SK-N-SH (cell line): ENCODE measurements around the gene CASP6. TPM values are rescaled to one million over a fixed set of nuclear protein-coding genes. Genes with fewer than 3 reads are reported as not detected.

Experiments
- CTCF ChIA-PET: fragments of 300-600, 350-600 bp; formaldehyde crosslinking; extraction: SDS; loops from one replicate; lab custom pipeline; 2021; lab: Yijun Ruan, JAX
- POLR2A ChIA-PET: fragments of 350-600 bp; sonication (Branson Sonifier 250); formaldehyde crosslinking; extraction: SDS; loops from one replicate; lab custom pipeline; 2020; ENCODE audit warnings: antibody characterized with exemption, inconsistent platforms; lab: Yijun Ruan, JAX
- DNase-seq: peaks from one replicate; pipeline ENCODE4 v3.0.0; 2012
- H2AFZ ChIP-seq: fragments of 200-600 bp; sonication (generic); 2 replicates; pipeline ENCODE4 v1.8.1; 2016; ENCODE audit warnings: antibody characterized with exemption, mild to moderate bottlenecking, low read depth
- H3F3A ChIP-seq: fragments of 200-600 bp; sonication (generic); replicated peaks from 2 replicates; pipeline ENCODE3; 2016; ENCODE audit warnings: antibody characterized with exemption, mild to moderate bottlenecking; ENCODE audit not compliant: insufficient read depth
- H3K27ac ChIP-seq, 2 experiments: fragments of 200-500 bp in 1 of 2; fragments of 200-600 bp in 1 of 2; sonication (Bioruptor generic) in 1 of 2; sonication (generic), shearing (Covaris generic) in 1 of 2; 2 replicates each; pipeline versions ENCODE4 v1.5.1 to v1.6.1; 2014 to 2016; ENCODE audit warnings: low read depth in 2 of 2, inconsistent platforms in 1 of 2, low read length in 1 of 2, mild to moderate bottlenecking in 1 of 2, mixed read lengths in 1 of 2
- H3K27me3 ChIP-seq: fragments of 200-600 bp; sonication (generic), shearing (Covaris generic); 2 replicates; pipeline ENCODE4 v1.6.1; 2016; ENCODE audit warnings: mixed run types; ENCODE audit not compliant: insufficient read depth
- H3K36me3 ChIP-seq, 2 experiments: fragments of 200-500 bp in 1 of 2; fragments of 200-600 bp in 1 of 2; sonication (Bioruptor generic) in 1 of 2; sonication (generic) in 1 of 2; replicated peaks in 1 of 2; 2 replicates each; pipeline versions ENCODE3 to v1.5.1; 2014 to 2016; ENCODE audit warnings: low read length in 1 of 2, mild to moderate bottlenecking in 1 of 2; ENCODE audit not compliant: insufficient read depth in 2 of 2, control insufficient read depth in 1 of 2
- H3K4me1 ChIP-seq, 2 experiments: fragments of 200-500 bp in 1 of 2; fragments of 200-600 bp in 1 of 2; sonication (Bioruptor generic) in 1 of 2; sonication (generic), shearing (Covaris generic) in 1 of 2; 2 replicates each; pipeline versions ENCODE4 v1.5.1 to v1.6.1; 2014 to 2016; ENCODE audit warnings: low read depth in 1 of 2, low read length in 1 of 2, mixed run types in 1 of 2; ENCODE audit not compliant: insufficient read depth in 2 of 2, control insufficient read depth in 1 of 2
- H3K4me2 ChIP-seq: fragments of 200-600 bp; sonication (generic), shearing (Covaris generic); 2 replicates; pipeline ENCODE4 v1.6.1; 2017; ENCODE audit warnings: mixed run types
- H3K4me3 ChIP-seq, 2 experiments: fragments of 200-500 bp in 1 of 2; fragments of 200-600 bp in 1 of 2; sonication (Bioruptor generic) in 1 of 2; sonication (generic), shearing (Covaris generic) in 1 of 2; 2 replicates each; pipeline versions ENCODE4 v1.5.1 to v1.8.1; 2014 to 2016; ENCODE audit warnings: low read depth in 2 of 2, inconsistent platforms in 1 of 2, low read length in 1 of 2, mild to moderate bottlenecking in 1 of 2, mixed read lengths in 1 of 2, moderate library complexity in 1 of 2
- H3K79me2 ChIP-seq: fragments of 200-600 bp; sonication (generic); 2 replicates; pipeline ENCODE4 v1.8.1; 2017; ENCODE audit warnings: mild to moderate bottlenecking; ENCODE audit not compliant: insufficient read depth
- H3K9ac ChIP-seq: fragments of 200-600 bp; sonication (generic); 2 replicates; pipeline ENCODE4 v1.6.1; 2017; ENCODE audit warnings: mixed run types
- H3K9me2 ChIP-seq: fragments of 200-600 bp; sonication (generic); 2 replicates; pipeline ENCODE4 v1.6.1; 2017; ENCODE audit warnings: mixed run types
- H3K9me3 ChIP-seq: fragments of 200-600 bp; sonication (generic); 2 replicates; pipeline ENCODE4 v1.6.1; 2017; ENCODE audit warnings: mixed run types, mild to moderate bottlenecking, moderate library complexity
- H4K20me1 ChIP-seq: fragments of 200-600 bp; sonication (generic); 2 replicates; pipeline ENCODE4 v1.6.1; 2017; ENCODE audit warnings: mild to moderate bottlenecking, mixed run types; ENCODE audit not compliant: insufficient read depth
- CTCF ChIP-seq: fragments of 200-600 bp; sonication (generic); IDR thresholded peaks from 2 replicates; pipeline ENCODE4 v1.6.1; 2017; ENCODE audit warnings: antibody characterized with exemption, mild to moderate bottlenecking, moderate library complexity
- ELF1 ChIP-seq: IDR thresholded peaks from 2 replicates; pipeline ENCODE4 v1.4.0; 2012
- EP300 ChIP-seq, 2 experiments: IDR thresholded peaks; 2 replicates each; pipeline versions ENCODE4 v1.4.0 to v1.6.1; 2012; ENCODE audit warnings: borderline replicate concordance in 1 of 2, low read depth in 1 of 2, low read length in 1 of 2
- FOXJ3 ChIP-seq: sonication (generic); formaldehyde crosslinking; IDR thresholded peaks from 2 replicates; pipeline ENCODE4 v1.5.1; 2020; ENCODE audit warnings: mild to moderate bottlenecking, missing genetic modification reagents
- FOXM1 ChIP-seq: IDR thresholded peaks from 2 replicates; pipeline ENCODE4 v1.4.0; 2012; ENCODE audit warnings: low read depth, mild to moderate bottlenecking
- IRF3 ChIP-seq: fragments of 150-350 bp; IDR thresholded peaks from 2 replicates; pipeline ENCODE4 v1.6.1; 2016; ENCODE audit warnings: mild to moderate bottlenecking, low read depth, low read length
- MAX ChIP-seq: IDR thresholded peaks from 2 replicates; pipeline ENCODE4 v1.4.0; 2012; ENCODE audit warnings: low read depth
- NFIC ChIP-seq: IDR thresholded peaks from 2 replicates; pipeline ENCODE4 v1.4.0; 2012; ENCODE audit warnings: borderline replicate concordance
- RCOR1 ChIP-seq: fragments of 150-350 bp; IDR thresholded peaks from 2 replicates; pipeline ENCODE4 v1.6.1; 2017; ENCODE audit warnings: antibody characterized with exemption, low read length
- RXRA ChIP-seq: IDR thresholded peaks from 2 replicates; pipeline ENCODE4 v1.4.0; 2012; ENCODE audit warnings: low read depth, mild to moderate bottlenecking, borderline replicate concordance
- SMC3 ChIP-seq: IDR thresholded peaks from 2 replicates; pipeline ENCODE4 v1.6.1; 2012; ENCODE audit warnings: low read depth, low read length, improper control_type of control experiment
- TCF12 ChIP-seq: IDR thresholded peaks from 2 replicates; pipeline ENCODE4 v1.4.0; 2012
- TEAD4 ChIP-seq: IDR thresholded peaks from 2 replicates; pipeline ENCODE4 v1.4.0; 2012; ENCODE audit warnings: mild to moderate bottlenecking, borderline replicate concordance; ENCODE audit not compliant: insufficient read depth
- USF2 ChIP-seq: fragments of 150-350 bp; IDR thresholded peaks from 2 replicates; pipeline ENCODE4 v1.6.1; 2017; ENCODE audit warnings: antibody characterized with exemption, low read length, low read depth, borderline replicate concordance
- YY1 ChIP-seq: IDR thresholded peaks from 2 replicates; pipeline ENCODE4 v1.4.0; 2012; ENCODE audit warnings: low read depth, mild to moderate bottlenecking
- ZBTB33 ChIP-seq: IDR thresholded peaks from 2 replicates; pipeline ENCODE4 v1.4.0; 2012; ENCODE audit warnings: low read depth, borderline replicate concordance
- WGBS: methylation state at CpG from one replicate; pipeline ENCODE4 v1.1.6; 2017; ENCODE audit warnings: low lambda C conversion rate; 5-methylcytosine and 5-hydroxymethylcytosine counted together
- polyA plus RNA-seq, 3 experiments: library from polyadenylated mRNA; depleted of rRNA; stranded (reverse); fragments of >200 nt; gene quantifications; 2 replicates each; pipeline ENCODE4 v1.2.3, GENCODE V29; 2012

The CASP6 gene
- polyA plus RNA-seq, 1 of the 3 experiments (the other 2 are of a cell fraction), result 30.2 TPM

- ChIA-PET CTCF (no interaction called here), POLR2A (no interaction called here)
- WGBS, result 100% methylated on average over 1 of the region's 1 CpG
Measured at GRCh38 chr4:109708990-109709389, 5.7 kb upstream of the CASP6 start.

More at GRCh38 chr4:109708990-109709389, 5.7 kb upstream of the CASP6 start:
- Histone ChIP-seq H3K9me2 (no peaks in the 10 kb centered on the region), H3K27me3 (no peaks in the 10 kb centered on the region), H2AFZ (no peak overlapping the region), H3K27ac (no peak overlapping the region), H3K36me3 (peaks cover 5 to 19% of the 10 kb centered on the region in 2 experiments), H3K4me1 (peaks cover 0 to 4% of the 10 kb centered on the region in 2 experiments; a peak in 1 of 4 replicates), H3K4me3 (no peak overlapping the region), H3K9me3 (no peaks in the 10 kb centered on the region), H3K79me2 (no peaks in the 10 kb centered on the region), H3F3A (peaks cover 16% of the 10 kb centered on the region), H3K9ac (no peak overlapping the region), H4K20me1 (no peaks in the 10 kb centered on the region), H3K4me2 (no peak overlapping the region)
- DNase-seq, result no peak
- no peak for TF ChIP-seq IRF3
- TF ChIP-seq ELF1, result no peak
- no peak for TF ChIP-seq SMC3
- TF ChIP-seq FOXJ3 (CRISPR knock-in tag), result no peak
- TF ChIP-seq NFIC, result no peak
- no peak for TF ChIP-seq USF2
- no peak for TF ChIP-seq RCOR1
- no peak for TF ChIP-seq ZBTB33
- TF ChIP-seq CTCF, result no peak
- TF ChIP-seq YY1, result no peak
- TF ChIP-seq EP300 (IDR thresholded peaks at IDR 0.05; ENCODE audit: borderline replicate concordance in 1 of 2, low read depth in 1 of 2, low read length in 1 of 2), result no peak
- no peak for TF ChIP-seq RXRA
- no peak for TF ChIP-seq FOXM1
- no peak for TF ChIP-seq TCF12
- TF ChIP-seq TEAD4, result no peak
- no peak for TF ChIP-seq MAX
